Muscle of leg (tissue), 11 donors: ENCODE data around the gene PRR29. TPM values are rescaled to one million over a fixed set of nuclear protein-coding genes. Genes with fewer than 3 reads are reported as not detected.

Experiments
- DNase-seq: peaks from one replicate; pipeline ENCODE4 v3.0.0; 2013
- H3K27ac ChIP-seq: one replicate; pipeline ENCODE4 v1.5.1; 2013; ENCODE audit warnings: mild to moderate bottlenecking, low read length, control low read depth
- H3K27me3 ChIP-seq: one replicate; pipeline ENCODE4 v1.6.1; 2013; ENCODE audit warnings: low read length; ENCODE audit not compliant: control insufficient read depth, insufficient read depth
- H3K36me3 ChIP-seq: one replicate; pipeline ENCODE4 v1.6.1; 2013; ENCODE audit warnings: low read length; ENCODE audit not compliant: control insufficient read depth, insufficient read depth
- H3K4me1 ChIP-seq: one replicate; pipeline ENCODE4 v1.6.1; 2013; ENCODE audit warnings: low read length; ENCODE audit not compliant: control insufficient read depth, insufficient read depth
- H3K4me3 ChIP-seq: one replicate; pipeline ENCODE4 v1.5.1; 2013; ENCODE audit warnings: low read length, control low read depth
- H3K9me3 ChIP-seq: replicated peaks from 2 replicates; pipeline ENCODE4 v1.6.1; 2013; ENCODE audit warnings: low read depth, low read length; ENCODE audit not compliant: control insufficient read depth
- WGBS: methylation state at CpG from one replicate; pipeline ENCODE4 v1.1.5; 2013; ENCODE audit warnings: missing lambda C conversion rate; ENCODE audit not compliant: insufficient coverage; 5-methylcytosine and 5-hydroxymethylcytosine counted together
- polyA plus RNA-seq, 8 donors: library from polyadenylated mRNA; unstranded; fragments of 120-200 nt; gene quantifications; one replicate each; pipeline versions ENCODE4 v1.2.1 to v1.2.3, GENCODE V29; 2013; ENCODE audit warnings: inconsistent platforms in 1 of 8, low replicate concordance in 1 of 8; ENCODE audit not compliant: insufficient read length in 8 of 8, insufficient read depth in 1 of 8
- total RNA-seq: library from RNA; stranded (reverse); fragments of 120-200 nt; gene quantifications from one replicate; pipeline ENCODE4 v1.2.4, GENCODE V29; 2013

PRR29 gene
- total and polyA plus RNA-seq, 9 donors = 0.75 to 4.0 (median 3.0) TPM

- 62% methylated on average over 6 of the region's 9 CpGs for WGBS
- H3K4me1 ChIP-seq = peaks cover 73% of the 10 kb centered on the region
- peak overlapping the region; percentile 88 for H3K27ac ChIP-seq
- H3K27me3 ChIP-seq = no peaks in the 10 kb centered on the region
- peak; percentile 82 for DNase-seq
- H3K36me3 ChIP-seq = peaks cover 37% of the 10 kb centered on the region
- no peak overlapping the region for H3K4me3 ChIP-seq
- no peaks in the 10 kb centered on the region for H3K9me3 ChIP-seq
Observed at GRCh38 chr17:63960006-63960405, 38.1 kb upstream of the PRR29 start.

- DNase-seq = no peak
- H3K27me3 ChIP-seq = no peaks in the 10 kb centered on the region
- peaks cover 33% of the 10 kb centered on the region for H3K36me3 ChIP-seq
- 28% methylated on average over 4 of the region's 7 CpGs for WGBS
- peak overlapping the region; percentile 88 for H3K27ac ChIP-seq
- H3K4me3 ChIP-seq = no peak overlapping the region
- no peaks in the 10 kb centered on the region for H3K9me3 ChIP-seq
- H3K4me1 ChIP-seq = peaks cover 68% of the 10 kb centered on the region
Observed at GRCh38 chr17:63960430-63960829, 37.7 kb upstream of the PRR29 start.

- Histone ChIP-seq H3K4me1 (peaks cover 60% of the 10 kb centered on the region), H3K4me3 (no peak overlapping the region), H3K27ac (peak overlapping the region; percentile 7), H3K36me3 (peaks cover 30% of the 10 kb centered on the region), H3K9me3 (no peaks in the 10 kb centered on the region), H3K27me3 (no peaks in the 10 kb centered on the region)
- DNase-seq = peak; percentile 64
- 8% methylated on average over 32 of the region's 37 CpGs for WGBS
Observed at GRCh38 chr17:63961355-63962212, 36.6 kb upstream of the PRR29 start.

GRCh38 chr17:63962298-63962744 is 35.8 kb upstream of the PRR29 start:
- DNase-seq = no peak
- H3K4me1 ChIP-seq = peaks cover 53% of the 10 kb centered on the region
- peaks cover 27% of the 10 kb centered on the region for H3K36me3 ChIP-seq
- no peaks in the 10 kb centered on the region for H3K9me3 ChIP-seq
- no peak overlapping the region for H3K27ac ChIP-seq
- WGBS = 36% methylated on average over 3 of the region's 10 CpGs
- no peak overlapping the region for H3K4me3 ChIP-seq
- no peaks in the 10 kb centered on the region for H3K27me3 ChIP-seq

- Histone ChIP-seq H3K36me3 (peaks cover 30% of the 10 kb centered on the region), H3K27me3 (no peaks in the 10 kb centered on the region), H3K27ac (peak overlapping the region; percentile 71), H3K4me3 (no peak overlapping the region), H3K4me1 (peaks cover 50% of the 10 kb centered on the region), H3K9me3 (no peaks in the 10 kb centered on the region)
- whole genome bisulfite sequencing = no CpG with 5 or more reads among the region's 4 CpGs
- peak; percentile 46 for DNase-seq
Observed at GRCh38 chr17:63963123-63963522, 35.0 kb upstream of the PRR29 start.

GRCh38 chr17:63966646-63967264 is 31.4 kb upstream of the PRR29 start:
- no peaks in the 10 kb centered on the region for H3K27me3 ChIP-seq
- no peak overlapping the region for H3K4me3 ChIP-seq
- WGBS = 80% methylated on average over 11 of the region's 11 CpGs
- DNase-seq = no peak
- peaks cover 37% of the 10 kb centered on the region for H3K36me3 ChIP-seq
- no peaks in the 10 kb centered on the region for H3K9me3 ChIP-seq
- H3K27ac ChIP-seq = no peak overlapping the region
- H3K4me1 ChIP-seq = peaks cover 22% of the 10 kb centered on the region

GRCh38 chr17:63967953-63968352 is 30.2 kb upstream of the PRR29 start:
- peaks cover 12% of the 10 kb centered on the region for H3K4me1 ChIP-seq
- no peaks in the 10 kb centered on the region for H3K9me3 ChIP-seq
- peaks cover 41% of the 10 kb centered on the region for H3K36me3 ChIP-seq
- 94% methylated on average over 15 of the region's 19 CpGs for WGBS
- no peak overlapping the region for H3K4me3 ChIP-seq
- H3K27ac ChIP-seq = no peak overlapping the region
- DNase-seq = no peak
- no peaks in the 10 kb centered on the region for H3K27me3 ChIP-seq

GRCh38 chr17:63969278-63969677 is 28.9 kb upstream of the PRR29 start:
- Histone ChIP-seq H3K27me3 (no peaks in the 10 kb centered on the region), H3K36me3 (peaks cover 38% of the 10 kb centered on the region), H3K4me1 (peaks cover 13% of the 10 kb centered on the region), H3K9me3 (no peaks in the 10 kb centered on the region), H3K27ac (no peak overlapping the region), H3K4me3 (no peak overlapping the region)
- WGBS = 43% methylated on average over 5 of the region's 10 CpGs
- no peak for DNase-seq

- Histone ChIP-seq H3K4me3 (no peak within 1 kb of the TSS), H3K9me3 (no peaks in the 10 kb centered on the region), H3K27ac (peak within 1 kb of the TSS; percentile 45), H3K4me1 (peaks cover 47% of the 10 kb centered on the region), H3K27me3 (no peaks in the 10 kb centered on the region), H3K36me3 (peaks cover 31% of the 10 kb centered on the region)
- 100% methylated on average over 2 of the region's 14 CpGs for WGBS
- no peak for DNase-seq
Observed at GRCh38 chr17:63972796-63973195, 25.4 kb upstream of the PRR29 start, which contains the start of gene SCN4A. TSS of gene SCN4A (minus strand) at chr17:63972918. CDS start at chr17:63972841, 77 bp downstream.

GRCh38 chr17:63973247-63973646 is 24.9 kb upstream of the PRR29 start:
- peaks cover 50% of the 10 kb centered on the region for H3K4me1 ChIP-seq
- H3K27me3 ChIP-seq = no peaks in the 10 kb centered on the region
- WGBS = 84% methylated on average over 5 of the region's 6 CpGs
- no peak for DNase-seq
- H3K27ac ChIP-seq = peak overlapping the region; percentile 45
- H3K9me3 ChIP-seq = no peaks in the 10 kb centered on the region
- H3K36me3 ChIP-seq = peaks cover 27% of the 10 kb centered on the region
- no peak overlapping the region for H3K4me3 ChIP-seq
